ENCODE measurements around the gene OLFM2.

- TF ChIP-seq POLR2A (IDR thresholded peaks at IDR 0.05) = no peak
- TF ChIP-seq CTCF (IDR thresholded peaks at IDR 0.05) = no peak
Observed at GRCh38 chr19:9901020-9901419, 35.3 kb downstream of the OLFM2 start.
